WERI-Rb-1 (cell line): ENCODE results near the gene TAGAP.
A peak's percentile ranks its signal among the peaks of the same experiment; 100 is the strongest.
"Not testable (repeated sequence)": the region's sequence is repeated elsewhere in the genome, so short reads cannot be mapped to it uniquely, and the experiment has no call there.

Experiments
- DNase-seq: peaks from one replicate; pipeline ENCODE4 v3.0.0-alpha.2; 2020
- H3K27ac ChIP-seq: fragments of 250-450 bp; sonication (Bioruptor Pico); 2 replicates; pipeline ENCODE4 v1.5.1; 2020; ENCODE audit warnings: mild to moderate bottlenecking, moderate library complexity
- H3K27me3 ChIP-seq: fragments of 250-450 bp; sonication (Bioruptor Pico); 2 replicates; pipeline ENCODE4 v1.5.1; 2021; ENCODE audit warnings: mild to moderate bottlenecking, low read depth, moderate library complexity; ENCODE audit not compliant: insufficient read depth, severe bottlenecking
- H3K36me3 ChIP-seq: fragments of 250-450 bp; sonication (Bioruptor Pico); 2 replicates; pipeline ENCODE4 v1.5.1; 2020; ENCODE audit warnings: mild to moderate bottlenecking, moderate library complexity
- H3K4me3 ChIP-seq: 2 replicates; pipeline ENCODE4 v1.5.1; 2011; ENCODE audit warnings: low read depth, mild to moderate bottlenecking, control low read depth, low read length
- H3K9me3 ChIP-seq: fragments of 250-450 bp; sonication (Bioruptor Pico); 2 replicates; pipeline ENCODE4 v1.5.1; 2021; ENCODE audit warnings: mild to moderate bottlenecking, moderate library complexity; ENCODE audit not compliant: severe bottlenecking
- TF ChIP-seq, protein P1 (sequence below): IDR thresholded peaks from 2 replicates; pipeline ENCODE4 v1.5.1; 2011; ENCODE audit warnings: low read depth, mild to moderate bottlenecking, control low read depth, inconsistent platforms, low read length

The TAGAP gene

GRCh38 chr6:158999666-159000403 is 45.0 kb downstream of the TAGAP start, which contains the start of gene RSPH3:
Gene RSPH3, minus strand, starts transcription at chr6:159000202. Its CDS starts 652 bp downstream, at chr6:158999550.
- Histone ChIP-seq H3K36me3 (no peaks in the 10 kb centered on the region; the same call in 1 of the 2 replicates), H3K9me3 (no peaks in the 10 kb centered on the region), H3K27me3 (no peaks in the 10 kb centered on the region), H3K4me3 (peak within 1 kb of the TSS; percentile 61), H3K27ac (peak within 1 kb of the TSS; percentile 89)
- TF ChIP-seq, protein P1, sequence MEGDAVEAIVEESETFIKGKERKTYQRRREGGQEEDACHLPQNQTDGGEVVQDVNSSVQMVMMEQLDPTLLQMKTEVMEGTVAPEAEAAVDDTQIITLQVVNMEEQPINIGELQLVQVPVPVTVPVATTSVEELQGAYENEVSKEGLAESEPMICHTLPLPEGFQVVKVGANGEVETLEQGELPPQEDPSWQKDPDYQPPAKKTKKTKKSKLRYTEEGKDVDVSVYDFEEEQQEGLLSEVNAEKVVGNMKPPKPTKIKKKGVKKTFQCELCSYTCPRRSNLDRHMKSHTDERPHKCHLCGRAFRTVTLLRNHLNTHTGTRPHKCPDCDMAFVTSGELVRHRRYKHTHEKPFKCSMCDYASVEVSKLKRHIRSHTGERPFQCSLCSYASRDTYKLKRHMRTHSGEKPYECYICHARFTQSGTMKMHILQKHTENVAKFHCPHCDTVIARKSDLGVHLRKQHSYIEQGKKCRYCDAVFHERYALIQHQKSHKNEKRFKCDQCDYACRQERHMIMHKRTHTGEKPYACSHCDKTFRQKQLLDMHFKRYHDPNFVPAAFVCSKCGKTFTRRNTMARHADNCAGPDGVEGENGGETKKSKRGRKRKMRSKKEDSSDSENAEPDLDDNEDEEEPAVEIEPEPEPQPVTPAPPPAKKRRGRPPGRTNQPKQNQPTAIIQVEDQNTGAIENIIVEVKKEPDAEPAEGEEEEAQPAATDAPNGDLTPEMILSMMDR: peak; percentile 19; the same call in 1 of the 2 replicates
- DNase-seq: peak; percentile 97

- no peak for DNase-seq
- no peaks in the 10 kb centered on the region; the same call in 1 of the 2 replicates for H3K36me3 ChIP-seq
- H3K4me3 ChIP-seq: peak overlapping the region; percentile 61
- H3K9me3 ChIP-seq: no peaks in the 10 kb centered on the region
- no peaks in the 10 kb centered on the region for H3K27me3 ChIP-seq
- H3K27ac ChIP-seq: peak overlapping the region; percentile 89
- TF ChIP-seq, protein P1: no peak
These were observed 45.6 kb downstream of the TAGAP start for GRCh38 chr6:158999154-158999665.

DNA sequence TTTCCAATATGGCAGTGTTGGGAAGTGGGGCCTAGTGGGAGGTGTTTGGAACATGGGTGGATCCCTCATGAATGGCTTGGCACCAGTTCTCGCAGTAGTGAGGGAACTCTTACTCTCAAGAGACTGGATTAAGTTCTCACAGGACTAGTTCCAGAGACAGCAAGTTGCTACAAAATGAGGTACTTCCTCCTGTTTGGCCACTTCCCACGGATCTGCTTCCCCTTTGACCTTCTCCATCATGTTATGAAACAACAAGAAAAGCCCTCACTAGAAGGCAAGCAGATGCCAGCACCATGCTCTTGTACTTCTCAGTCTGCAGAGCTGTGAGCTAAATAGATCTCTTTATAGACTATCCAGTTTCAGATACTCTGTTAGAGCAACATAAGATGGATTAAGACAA is 47.9 kb downstream of the TAGAP start:
- no peak overlapping the region for H3K27ac ChIP-seq
- no peaks in the 10 kb centered on the region; the same call in 1 of the 2 replicates for H3K36me3 ChIP-seq
- no peak overlapping the region for H3K4me3 ChIP-seq
- TF ChIP-seq, protein P1: no peak
- no peaks in the 10 kb centered on the region for H3K27me3 ChIP-seq
- no peaks in the 10 kb centered on the region for H3K9me3 ChIP-seq
- DNase-seq: no peak

DNA sequence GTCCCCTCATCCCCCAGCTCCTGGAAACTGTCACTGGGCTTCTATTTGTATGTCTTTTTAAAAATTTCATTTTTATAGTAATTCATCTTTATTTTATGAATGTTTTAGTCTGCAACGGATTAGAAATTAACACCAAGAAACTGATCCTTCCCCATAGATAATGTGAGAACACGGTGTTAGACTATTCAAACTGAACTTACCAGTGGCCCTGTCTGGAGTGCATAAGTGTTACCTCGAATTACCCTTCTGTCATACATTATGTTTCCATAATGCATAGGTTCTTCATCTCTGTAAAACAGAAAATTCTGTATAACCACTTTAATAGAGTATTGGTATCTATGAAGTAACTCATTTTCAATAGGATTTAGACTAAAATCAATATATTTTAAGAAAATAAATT is 51.2 kb downstream of the TAGAP start:
- peaks cover 2% of the 10 kb centered on the region for H3K9me3 ChIP-seq
- no peaks in the 10 kb centered on the region for H3K36me3 ChIP-seq
- H3K4me3 ChIP-seq: no peak overlapping the region
- no peaks in the 10 kb centered on the region for H3K27me3 ChIP-seq
- H3K27ac ChIP-seq: no peak overlapping the region
- DNase-seq: no peak
- TF ChIP-seq, protein P1: no peak

DNA sequence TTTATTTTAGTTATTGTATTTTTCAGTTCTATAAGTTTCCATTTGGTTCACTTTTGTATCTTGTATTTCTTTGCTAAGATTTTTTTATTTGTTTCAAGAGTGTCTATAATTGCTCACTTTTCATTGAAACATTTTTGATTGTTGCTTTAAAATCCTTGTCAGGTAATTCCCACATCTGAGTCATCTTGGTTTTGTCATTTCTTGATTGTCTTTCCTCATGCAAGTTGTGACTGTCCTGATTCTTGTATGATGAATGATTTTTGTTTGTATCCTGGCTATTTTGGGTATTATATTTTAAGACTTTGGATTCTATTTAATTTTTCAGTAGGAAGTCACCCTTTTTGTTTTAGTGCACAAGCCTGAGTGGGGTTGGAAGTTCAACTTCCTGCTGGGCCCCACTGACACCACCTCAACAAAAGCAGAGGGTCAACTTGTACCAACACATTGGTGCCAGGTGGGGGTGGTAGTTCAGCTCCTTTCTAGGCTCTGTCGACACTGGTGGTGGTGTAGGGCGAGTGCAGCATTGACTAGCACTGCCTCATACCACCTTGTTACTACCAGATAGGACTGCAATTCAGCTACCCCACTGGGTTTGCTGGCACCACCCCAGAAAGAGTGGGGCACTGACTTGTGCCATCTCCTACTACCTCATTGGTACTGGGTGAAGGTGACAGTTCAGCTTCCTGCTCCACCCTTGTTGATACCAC is 53.6 kb downstream of the TAGAP start:
- no peak for DNase-seq

GRCh38 chr6:158989711-158990110 is 55.1 kb downstream of the TAGAP start:
- not testable (repeated sequence) for H3K4me3 ChIP-seq, H3K27me3 ChIP-seq

More for the DNA sequence above, 53.6 kb downstream of the TAGAP start:
- H3K36me3 ChIP-seq: no peaks in the 10 kb centered on the region
- H3K4me3 ChIP-seq: no peak overlapping the region
- H3K27ac ChIP-seq: no peak overlapping the region
- peaks cover 3% of the 10 kb centered on the region for H3K9me3 ChIP-seq
- no peaks in the 10 kb centered on the region for H3K27me3 ChIP-seq
- TF ChIP-seq, protein P1: no peak

More at GRCh38 chr6:158989711-158990110, 55.1 kb downstream of the TAGAP start:
- H3K27ac ChIP-seq, DNase-seq, H3K9me3 ChIP-seq, H3K36me3 ChIP-seq: not testable (repeated sequence)
